HL-60/S4 treated with retinoic acid at 250 ng/mL for 4 days and 3 days (cell line): ENCODE data around the gene GRIN3A.
"Not testable (repeated sequence)": the region's sequence is repeated elsewhere in the genome, so short reads cannot be mapped to it uniquely, and the experiment has no call there.

ENCODE experiments used
- in situ Hi-C: fragments of 300-500 bp; cut with MboI; formaldehyde crosslinking; loops from 2 replicates; pipeline ENCODE4 v1.7.0; 2022; ENCODE audit warnings: low sequenced_read_pairs

The GRIN3A gene

DNA sequence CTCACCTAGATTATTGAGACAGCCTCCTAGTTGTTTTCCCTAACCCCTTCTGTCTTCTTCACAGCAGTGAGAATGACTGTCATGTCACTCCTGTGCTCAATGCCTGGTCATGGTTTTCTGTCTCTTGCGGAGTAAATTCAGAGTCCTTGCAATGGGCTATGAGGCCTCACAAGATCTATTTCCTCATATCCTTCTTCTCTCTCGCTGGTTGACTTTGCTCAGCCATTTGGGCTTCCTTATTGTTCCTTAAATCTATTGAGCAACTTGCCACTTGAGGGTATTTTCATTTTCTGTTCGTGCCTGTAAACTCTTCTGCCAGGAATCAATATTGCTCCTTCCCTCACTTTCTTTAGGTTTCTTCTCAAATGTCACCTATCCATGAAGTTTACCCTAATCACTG is 152.7 kb downstream of the GRIN3A start:
- in situ Hi-C loops, result no loop called here

GRCh38 chr9:101582553-101582952 is 155.9 kb downstream of the GRIN3A start:
- in situ Hi-C loops, result no loop called here

GRCh38 chr9:101579711-101580545 is 158.5 kb downstream of the GRIN3A start:
- in situ Hi-C loops, result no loop called here

- in situ Hi-C loops, result no loop called here
Observed at GRCh38 chr9:101578378-101578777, 160.1 kb downstream of the GRIN3A start.

DNA sequence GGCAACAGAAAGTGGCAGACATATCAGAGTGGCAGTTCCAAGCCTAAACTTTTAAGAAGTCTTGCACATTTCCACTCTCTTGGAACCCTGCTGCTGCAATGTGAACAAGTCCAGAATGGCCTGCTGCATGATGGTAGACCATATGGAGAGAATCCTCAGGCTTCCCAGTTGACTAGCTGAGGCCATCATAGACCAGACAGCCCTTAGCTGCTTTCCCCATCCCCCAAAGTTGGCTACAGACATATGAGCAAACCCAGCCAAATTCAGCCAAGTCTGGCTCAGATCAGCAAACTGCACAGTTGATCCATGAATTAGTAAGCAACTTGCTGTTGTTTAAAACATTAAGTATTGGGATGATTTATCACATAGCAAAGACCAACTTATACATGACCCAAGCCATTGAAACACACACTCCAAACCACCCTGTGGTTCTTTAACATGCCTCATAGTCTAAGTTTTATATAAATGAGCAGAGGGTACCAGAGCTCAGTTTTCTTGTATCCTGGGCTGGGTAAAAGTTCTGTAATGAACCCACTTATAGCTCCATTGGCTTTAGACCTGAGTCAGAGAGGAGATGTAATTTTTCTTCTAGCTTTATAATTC is 163.6 kb downstream of the GRIN3A start:
- in situ Hi-C loops, result no loop called here

GRCh38 chr9:101572316-101572715 is 166.1 kb downstream of the GRIN3A start:
- in situ Hi-C loops, result no loop called here

DNA sequence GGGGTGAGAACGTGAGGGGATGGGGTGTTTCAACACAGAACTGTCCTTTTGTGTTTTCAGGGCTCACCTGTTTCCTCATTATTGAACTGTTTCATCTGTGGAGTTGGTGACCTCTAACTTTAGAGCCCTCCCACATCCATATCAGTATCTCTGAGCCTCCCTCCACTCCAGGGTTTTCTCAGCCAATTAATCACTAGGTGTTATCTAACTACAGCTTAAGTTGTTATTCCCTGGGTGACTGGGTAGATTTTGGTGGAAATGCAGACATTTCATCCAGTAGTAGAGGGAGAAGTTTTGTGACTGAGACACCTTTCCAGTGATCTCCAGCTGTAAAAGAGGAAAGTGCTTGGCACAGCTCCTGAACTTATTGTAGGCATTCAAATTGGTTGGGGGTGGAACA is 167.3 kb downstream of the GRIN3A start:
- in situ Hi-C loops, result no loop called here

- in situ Hi-C loops, result no loop called here
Observed at GRCh38 chr9:101569741-101570501, 168.5 kb downstream of the GRIN3A start.

DNA sequence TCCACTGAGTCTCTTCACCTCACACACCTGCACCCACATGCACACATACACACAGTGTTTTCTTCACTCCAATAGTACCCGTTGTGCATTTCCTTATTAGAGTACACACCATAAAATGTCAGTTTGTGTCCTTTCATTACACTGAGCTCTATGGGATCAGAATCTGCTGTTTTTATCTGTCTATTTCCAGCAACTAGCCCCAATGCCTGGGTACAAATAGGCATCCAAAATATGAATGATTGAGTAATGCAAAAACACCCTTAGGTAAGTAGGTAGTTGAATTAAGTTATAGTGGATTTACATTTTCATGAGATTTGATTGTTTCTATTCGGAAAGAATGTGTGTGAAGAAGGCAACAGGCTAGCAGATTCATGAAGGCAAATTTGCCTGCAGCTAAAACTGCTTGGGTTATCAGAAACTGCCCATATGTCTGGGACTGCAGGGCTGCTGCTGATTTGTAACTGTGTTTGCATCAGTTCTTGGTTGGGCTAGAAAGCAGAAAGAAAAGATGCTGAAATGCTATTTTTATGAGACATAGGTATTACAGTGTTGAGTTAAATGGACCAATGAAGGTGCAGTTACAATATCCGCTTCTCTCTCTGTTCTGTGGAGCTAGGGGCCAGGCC is 170.6 kb downstream of the GRIN3A start:
- in situ Hi-C loops, result no loop called here

DNA sequence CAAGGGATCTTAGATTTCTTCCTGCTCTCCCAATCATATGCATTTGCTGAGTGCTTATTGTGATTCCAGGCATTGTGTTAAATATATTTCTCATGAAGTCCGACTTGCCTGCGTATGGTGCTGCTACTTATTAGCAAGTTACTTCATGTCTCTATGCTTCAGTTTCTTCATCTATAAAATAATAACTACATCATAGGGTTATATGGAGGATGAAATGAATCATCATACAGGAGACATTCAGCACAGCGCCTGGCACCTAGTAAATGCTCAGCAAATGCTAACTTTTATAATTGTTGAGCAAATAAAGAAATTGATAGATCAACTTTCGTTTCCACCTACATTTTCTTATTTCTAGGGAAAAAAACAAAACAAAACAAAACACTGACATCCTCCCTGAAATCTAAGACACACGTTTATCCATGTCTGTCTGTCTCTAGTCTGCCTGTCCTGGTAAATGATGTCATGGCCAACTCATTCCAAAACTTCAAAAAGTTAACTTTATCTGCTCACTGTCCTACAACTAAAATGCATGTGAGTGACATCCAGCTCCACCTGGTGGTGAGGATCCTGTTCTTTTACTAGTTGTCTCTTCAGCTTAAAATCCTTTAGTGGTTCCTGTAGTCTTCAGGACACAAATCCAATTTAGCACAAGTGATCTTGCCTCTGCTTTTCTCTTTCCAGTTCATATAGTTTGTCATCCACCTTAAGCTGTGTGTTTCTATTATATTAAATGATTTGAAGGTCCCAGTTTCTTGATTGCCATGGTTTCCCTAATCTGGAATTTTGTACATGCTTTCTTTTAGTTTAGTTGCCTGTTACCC is 171.3 kb downstream of the GRIN3A start:
- in situ Hi-C loops, result no loop called here

DNA sequence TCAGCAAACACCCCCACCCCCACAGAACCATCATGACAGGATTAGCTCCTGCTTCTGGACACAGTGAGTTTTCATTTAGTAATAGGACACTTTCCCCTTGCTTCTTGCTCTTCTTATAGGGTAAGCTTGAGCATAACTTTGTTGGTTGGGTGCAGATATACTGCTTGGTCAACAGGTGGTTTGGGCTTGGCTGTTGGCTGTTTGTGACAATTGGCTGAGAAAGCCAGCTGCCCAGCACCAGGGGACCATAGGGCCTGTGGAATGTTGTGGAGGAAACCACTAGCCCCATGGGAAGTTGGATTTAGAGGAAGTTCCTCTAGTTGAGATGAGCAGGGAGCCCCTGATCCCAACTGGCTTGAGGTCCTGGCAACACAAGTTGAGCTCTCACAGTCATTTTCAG is 174.2 kb downstream of the GRIN3A start:
- in situ Hi-C loops, result no loop called here

GRCh38 chr9:101562966-101563365 is 175.5 kb downstream of the GRIN3A start:
- in situ Hi-C loops, result no loop called here

- in situ Hi-C loops, result no loop called here
Observed at GRCh38 chr9:101561740-101562139, 176.7 kb downstream of the GRIN3A start.

- in situ Hi-C loops, result not testable (repeated sequence)
Observed at GRCh38 chr9:101549472-101550098, 188.9 kb downstream of the GRIN3A start.

DNA sequence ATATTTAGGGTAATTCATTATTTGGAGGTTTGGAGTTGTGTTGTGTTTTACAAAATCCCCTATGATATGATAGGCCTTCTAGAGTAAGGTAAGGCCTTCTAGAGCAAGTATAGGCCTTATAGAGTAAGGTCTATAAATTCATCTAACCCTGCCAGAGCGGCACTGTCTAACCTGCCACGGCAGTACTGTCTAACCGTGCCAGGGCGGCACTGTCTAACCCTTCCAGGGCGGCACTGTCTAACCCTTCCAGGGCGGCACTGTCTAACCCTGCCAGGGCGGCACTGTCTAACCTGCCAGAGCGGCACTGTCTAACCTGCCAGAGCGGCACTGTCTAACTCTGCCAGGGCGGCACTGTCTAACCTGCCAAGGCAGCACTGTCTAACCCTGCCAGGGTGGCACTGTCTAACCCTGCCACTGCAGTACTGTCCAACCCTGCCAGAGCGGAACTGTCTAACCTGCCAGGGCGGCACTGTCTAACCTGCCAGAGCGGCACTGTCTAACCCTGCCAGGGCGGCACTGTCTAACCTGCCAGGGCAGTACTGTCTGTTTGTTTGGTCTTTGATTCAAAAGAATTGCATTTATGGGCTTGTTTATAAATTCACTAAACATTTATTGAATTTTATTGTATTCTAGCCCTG is 195.2 kb downstream of the GRIN3A start:
- in situ Hi-C loops, result no loop called here

DNA sequence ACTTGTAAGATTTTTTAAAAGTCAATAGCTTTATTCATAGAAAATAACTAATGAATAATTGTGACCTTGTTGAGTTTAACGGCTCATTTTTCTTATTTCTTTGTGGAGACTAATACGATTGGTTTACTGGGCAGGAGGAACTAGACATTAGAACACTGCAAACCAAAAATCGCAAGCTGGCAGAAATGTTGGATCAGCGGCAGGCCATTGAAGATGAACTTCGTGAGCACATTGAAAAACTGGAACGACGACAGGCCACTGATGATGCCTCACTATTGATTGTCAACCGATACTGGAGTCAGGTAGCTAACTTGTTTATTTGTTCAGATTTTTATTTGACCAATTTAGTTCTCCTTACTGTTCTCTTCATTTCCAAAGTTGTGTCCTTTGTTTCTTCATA is 198.4 kb downstream of the GRIN3A start:
- in situ Hi-C loops, result no loop called here

- in situ Hi-C loops, result no loop called here
Observed at GRCh38 chr9:101536938-101537337, 201.5 kb downstream of the GRIN3A start.

DNA sequence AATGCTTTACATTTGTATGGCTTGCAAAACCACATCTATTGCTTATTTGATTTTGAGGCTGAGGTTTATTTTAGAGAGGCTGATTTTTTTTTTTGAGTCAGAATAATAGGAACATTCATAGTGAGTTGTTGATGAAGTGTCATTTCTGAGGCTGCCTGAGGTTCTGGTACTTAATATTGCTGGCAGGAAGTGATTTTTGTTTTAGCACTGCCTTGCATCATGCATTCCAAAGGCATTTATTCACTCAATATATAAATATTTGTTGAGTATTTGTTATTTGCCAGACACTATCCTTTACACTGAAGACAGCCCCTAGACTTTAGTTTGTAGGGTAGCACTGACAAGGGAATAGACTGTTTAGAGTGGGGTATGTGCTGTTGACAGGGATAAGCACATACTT is 202.1 kb downstream of the GRIN3A start:
- in situ Hi-C loops, result no loop called here

GRCh38 chr9:101533334-101534204 is 204.9 kb downstream of the GRIN3A start, which contains the start of gene RNF20:
RNF20 (plus strand) TSS chr9:101533853; CDS start chr9:101535424, 1,571 bp downstream.
- in situ Hi-C loops, result no loop called here
